Testis (tissue), 3 donors: ENCODE measurements around the gene GGTA1. TPM values are rescaled to one million over a fixed set of nuclear protein-coding genes. Genes with fewer than 3 reads are reported as not detected.

Experiments
- DNase-seq: peaks from one replicate; pipeline ENCODE4 v3.0.0-alpha.2; 2019
- H3K27ac ChIP-seq, 2 donors: fragments of 200-600 bp; sonication (generic); one replicate each; pipeline ENCODE4 v1.5.1; 2019
- H3K27me3 ChIP-seq: fragments of 200-600 bp; sonication (generic); one replicate; pipeline ENCODE4 v1.5.1; 2019
- H3K36me3 ChIP-seq: fragments of 200-600 bp; sonication (generic); one replicate; pipeline ENCODE4 v1.5.1; 2017; ENCODE audit warnings: low read depth; ENCODE audit errors: missing control alignments
- H3K4me1 ChIP-seq: fragments of 200-600 bp; sonication (generic); one replicate; pipeline ENCODE4 v1.5.1; 2019
- H3K4me3 ChIP-seq, 2 donors: fragments of 200-600 bp; sonication (generic); one replicate each; pipeline ENCODE4 v1.5.1; 2017 to 2019
- H3K9me3 ChIP-seq: fragments of 200-600 bp; sonication (generic); one replicate; pipeline ENCODE4 v1.5.1; 2017
- CTCF ChIP-seq, 3 experiments: fragments of 450-650 bp in 2 of 3; fragments of 200-600 bp in 1 of 3; sonication (generic) in 1 of 3; IDR thresholded peaks; one replicate each; pipeline ENCODE4 v1.5.1; 2016 to 2019; ENCODE audit warnings: antibody characterized with exemption in 3 of 3, mild to moderate bottlenecking in 2 of 3, moderate library complexity in 1 of 3
- POLR2A ChIP-seq: fragments of 450-650 bp; IDR thresholded peaks from one replicate; pipeline ENCODE4 v1.6.1; 2017; ENCODE audit warnings: antibody characterized with exemption, mild to moderate bottlenecking, moderate library complexity
- WGBS, 2 donors: methylation state at CpG; one replicate each; pipeline ENCODE4 v1.1.5; 2018; 5-methylcytosine and 5-hydroxymethylcytosine counted together
- intact Hi-C: fragments of 100-400 bp; cut with DNase I; formaldehyde crosslinking; loops from one replicate; pipeline ENCODE4 v1.15.1; 2023; ENCODE audit warnings: low total_unique reads
- polyA plus RNA-seq: library from polyadenylated mRNA; stranded (reverse); fragments of 350-450 nt; fragmentation: Illumina TruSeq; extraction: RNeasy Lipid Tissue Mini Kit (QIAGEN cat#74804); gene quantifications from one replicate; pipeline ENCODE4 v1.2.3, GENCODE V29; 2014; ENCODE audit warnings: low read depth, low replicate concordance; ENCODE audit not compliant: insufficient read depth
- total RNA-seq, 2 donors: library from RNA; depleted of rRNA; stranded (reverse); fragments of >200 nt; gene quantifications; one replicate each; pipeline ENCODE4 v1.2.3, GENCODE V29; 2016

GGTA1 gene
- total and polyA plus RNA-seq, 3 donors from 2014 or later, result 2.2 to 8.9 (median 2.4) TPM

- no peaks in the 10 kb centered on the region for H3K4me1 ChIP-seq
- DNase-seq, result no peak
- WGBS, 2 donors, result 75 to 86% methylated on average over 4 of the region's 4 CpGs
- intact Hi-C loops, result no loop called here
- H3K27me3 ChIP-seq, result no peaks in the 10 kb centered on the region
- H3K4me3 ChIP-seq, result no peak overlapping the region
- H3K9me3 ChIP-seq, result no peaks in the 10 kb centered on the region
- TF ChIP-seq CTCF (IDR thresholded peaks at IDR 0.05) (no peak), POLR2A (no peak)
- H3K36me3 ChIP-seq, result no peaks in the 10 kb centered on the region
- H3K27ac ChIP-seq, result no peak overlapping the region
Observed at GRCh38 chr9:121542025-121542424, 42.4 kb upstream of the GGTA1 start.

GRCh38 chr9:121541256-121541655 is 41.6 kb upstream of the GGTA1 start:
- Histone ChIP-seq H3K9me3 (no peaks in the 10 kb centered on the region), H3K27me3 (no peaks in the 10 kb centered on the region), H3K27ac (no peak overlapping the region), H3K4me3 (no peak overlapping the region), H3K36me3 (no peaks in the 10 kb centered on the region), H3K4me1 (no peaks in the 10 kb centered on the region)
- TF ChIP-seq POLR2A (no peak), CTCF (IDR thresholded peaks at IDR 0.05) (no peak)
- whole genome bisulfite sequencing, 2 donors, result 94 to 96% methylated on average over 3 of the region's 3 CpGs
- intact Hi-C loops, result no loop called here
- no peak for DNase-seq

- Histone ChIP-seq H3K27ac (no peak overlapping the region), H3K4me3 (no peak overlapping the region), H3K4me1 (no peaks in the 10 kb centered on the region), H3K9me3 (no peaks in the 10 kb centered on the region), H3K36me3 (no peaks in the 10 kb centered on the region), H3K27me3 (no peaks in the 10 kb centered on the region)
- TF ChIP-seq CTCF (IDR thresholded peaks at IDR 0.05), result no peak
- no peak for TF ChIP-seq POLR2A
- intact Hi-C loops, result loop anchor here (5.0 kb wide), 1 partner anchor 454 kb away; no protein-coding TSS in a partner anchor
- WGBS, 2 donors, result 82 to 86% methylated on average over 7 of the region's 7 CpGs
- DNase-seq, result no peak
Observed at GRCh38 chr9:121538221-121538620, 38.6 kb upstream of the GGTA1 start.

DNA sequence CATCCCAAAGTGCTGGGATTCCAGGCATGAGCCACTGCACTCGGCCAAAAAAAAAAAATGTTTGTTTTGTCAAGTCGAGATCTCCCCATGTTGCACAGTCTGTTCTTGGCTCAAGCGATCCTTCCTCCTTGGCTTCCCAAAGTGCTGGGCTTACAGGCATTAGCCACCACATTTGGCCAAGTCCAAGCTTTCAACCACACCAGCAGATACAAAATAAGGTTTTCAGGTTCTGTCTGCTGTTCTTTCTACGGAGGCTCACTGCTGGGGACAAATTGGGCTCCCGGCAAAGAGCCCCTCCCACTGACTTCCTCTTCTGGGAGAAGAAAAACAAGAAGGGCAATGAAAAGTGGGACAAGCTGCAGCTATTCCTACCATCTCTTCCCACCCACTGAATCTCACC is 37.6 kb upstream of the GGTA1 start:
- Histone ChIP-seq H3K27ac (no peak overlapping the region), H3K27me3 (no peaks in the 10 kb centered on the region), H3K4me1 (no peaks in the 10 kb centered on the region), H3K36me3 (no peaks in the 10 kb centered on the region), H3K9me3 (no peaks in the 10 kb centered on the region), H3K4me3 (no peak overlapping the region)
- intact Hi-C loops, result loop anchor here (5.0 kb wide), 1 partner anchor 455 kb away; no protein-coding TSS in a partner anchor
- no peak for DNase-seq
- WGBS, 2 donors, result 42 to 54% methylated on average over 5 of the region's 5 CpGs
- TF ChIP-seq CTCF (IDR thresholded peaks at IDR 0.05), result no peak
- TF ChIP-seq POLR2A, result no peak

- intact Hi-C loops, result no loop called here
- Histone ChIP-seq H3K36me3 (no peaks in the 10 kb centered on the region), H3K27me3 (no peaks in the 10 kb centered on the region), H3K9me3 (no peaks in the 10 kb centered on the region), H3K4me3 (no peak overlapping the region), H3K27ac (no peak overlapping the region), H3K4me1 (no peaks in the 10 kb centered on the region)
- 87 to 92% methylated on average over 5 of the region's 5 CpGs for WGBS, 2 donors
- no peak for DNase-seq
- no peak for TF ChIP-seq POLR2A
- no peak for TF ChIP-seq CTCF (IDR thresholded peaks at IDR 0.05)
Observed at GRCh38 chr9:121532881-121533280, 33.2 kb upstream of the GGTA1 start.
